Gastrocnemius medialis (tissue), 4 donors: ENCODE results near the gene FABP6. TPM values are rescaled to one million over a fixed set of nuclear protein-coding genes. Genes with fewer than 3 reads are reported as not detected.
A peak's percentile ranks its signal among the peaks of the same experiment; 100 is the strongest.

Source experiments
- ATAC-seq, 2 donors: fragments of 150-250 bp; one replicate each; pipeline ENCODE4 v1.9.1; 2016
- DNase-seq, 2 donors: peaks; one replicate each; pipeline ENCODE4 v3.0.0-alpha.2; 2019
- H3K27ac ChIP-seq, 4 donors: fragments of 200-600 bp; sonication (generic); 1 replicate in 1 of 4; 2 replicates in 3 of 4; pipeline ENCODE4 v1.5.1; 2016 to 2018; ENCODE audit warnings: mild to moderate bottlenecking in 2 of 4, moderate library complexity in 1 of 4
- H3K27me3 ChIP-seq, 3 donors: fragments of 200-600 bp; sonication (generic) in 2 of 3; 1 replicate in 1 of 3; 2 replicates in 2 of 3; pipeline versions ENCODE4 v1.5.1 to v1.6.0; 2016 to 2019; ENCODE audit warnings: mild to moderate bottlenecking in 1 of 3, moderate library complexity in 1 of 3
- H3K36me3 ChIP-seq, 2 donors: fragments of 200-600 bp; sonication (generic) in 1 of 2; one replicate each; pipeline ENCODE4 v1.5.1; 2017 to 2018
- H3K4me1 ChIP-seq, 2 donors: fragments of 200-600 bp; sonication (generic) in 1 of 2; one replicate each; pipeline ENCODE4 v1.5.1; 2016 to 2017; ENCODE audit warnings: mild to moderate bottlenecking in 2 of 2
- H3K4me3 ChIP-seq, 4 donors: fragments of 200-600 bp; sonication (generic) in 3 of 4; 1 replicate in 1 of 4; 2 replicates in 3 of 4; pipeline ENCODE4 v1.5.1; 2016 to 2019; ENCODE audit warnings: mild to moderate bottlenecking in 2 of 4
- H3K9me3 ChIP-seq, 3 donors: fragments of 200-600 bp; sonication (generic) in 2 of 3; 1 replicate in 1 of 3; 2 replicates in 2 of 3; pipeline ENCODE4 v1.5.1; 2016 to 2019
- POLR2A ChIP-seq, 2 donors: fragments of 450-650 bp; IDR thresholded peaks; one replicate each; pipeline ENCODE4 v1.6.1; 2017; ENCODE audit warnings: antibody characterized with exemption in 2 of 2, mild to moderate bottlenecking in 2 of 2, moderate library complexity in 2 of 2
- in situ Hi-C, 4 donors: fragments of 200-750 bp; cut with MboI; loops; one replicate each; pipeline versions ENCODE4 v1.15.0 to v1.8.0; 2017; ENCODE audit warnings: low sequenced_read_pairs in 4 of 4
- intact Hi-C: fragments of 100-400 bp; cut with DNase I; formaldehyde crosslinking; loops from one replicate; pipeline ENCODE4 v1.15.1; 2023; ENCODE audit warnings: low total_unique reads
- total RNA-seq, 4 donors: library from RNA; depleted of rRNA; stranded (reverse); fragments of >200 nt; gene quantifications; one replicate each; pipeline versions ENCODE4 v1.1.0 to v1.2.3, GENCODE V29; 2016
- TF ChIP-seq, protein P1 (sequence below), 5 experiments: fragments of 450-650 bp in 3 of 5; fragments of 200-600 bp in 2 of 5; sonication (generic) in 2 of 5; IDR thresholded peaks in 4 of 5; conservative IDR thresholded peaks in 1 of 5; 1 replicate in 4 of 5; 2 replicates in 1 of 5; pipeline ENCODE4 v1.5.1; 2016 to 2019; ENCODE audit warnings: antibody characterized with exemption in 5 of 5, mild to moderate bottlenecking in 3 of 5, moderate library complexity in 3 of 5

The FABP6 gene
- total RNA-seq, 4 donors from 2014 or later, result not detected

DNA sequence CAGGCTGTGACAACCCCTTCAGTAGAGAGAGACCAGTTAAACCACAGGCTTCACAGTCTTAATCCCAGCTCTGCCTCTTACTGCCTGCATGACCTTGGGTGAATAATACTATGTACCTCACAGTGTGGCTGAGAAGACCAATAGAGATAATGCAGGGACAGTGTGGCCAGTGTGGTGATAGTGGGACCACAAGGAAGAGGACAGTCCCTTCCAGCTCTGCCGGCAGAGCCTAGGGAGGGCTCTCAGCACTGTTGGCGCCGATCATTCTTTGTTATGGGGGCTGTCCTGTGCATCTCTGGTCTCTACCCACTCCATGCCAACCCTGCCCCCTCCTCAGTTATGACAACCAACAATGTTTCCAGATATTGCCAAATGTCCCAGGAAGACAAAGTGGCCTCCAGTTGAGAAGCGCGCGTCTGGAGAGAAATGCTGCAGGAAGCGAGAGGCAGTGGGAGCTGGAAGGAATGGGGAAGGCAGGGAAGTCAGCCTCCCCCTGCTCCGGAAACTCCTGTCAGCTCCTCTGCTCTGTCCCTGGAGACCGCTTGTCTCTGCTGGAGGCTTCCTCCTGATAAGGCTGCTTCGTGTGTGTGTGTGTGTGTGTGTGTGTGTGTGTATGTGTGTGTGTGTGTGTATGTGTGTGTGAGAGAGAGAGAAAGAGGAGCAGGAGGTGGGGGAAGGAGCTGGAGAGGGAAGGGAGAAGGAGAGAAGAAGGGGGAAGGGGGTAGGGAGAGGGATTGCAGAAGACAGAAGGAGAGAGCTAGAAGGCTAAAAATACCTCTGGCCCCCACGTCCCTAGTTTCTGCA lies 31.8 kb upstream of the FABP6 start:
- H3K4me1 ChIP-seq, result peaks cover 0 to 4% of the 10 kb centered on the region in 2 donors
- no peak for TF ChIP-seq POLR2A (IDR thresholded peaks at IDR 0.05)
- TF ChIP-seq, protein P1, sequence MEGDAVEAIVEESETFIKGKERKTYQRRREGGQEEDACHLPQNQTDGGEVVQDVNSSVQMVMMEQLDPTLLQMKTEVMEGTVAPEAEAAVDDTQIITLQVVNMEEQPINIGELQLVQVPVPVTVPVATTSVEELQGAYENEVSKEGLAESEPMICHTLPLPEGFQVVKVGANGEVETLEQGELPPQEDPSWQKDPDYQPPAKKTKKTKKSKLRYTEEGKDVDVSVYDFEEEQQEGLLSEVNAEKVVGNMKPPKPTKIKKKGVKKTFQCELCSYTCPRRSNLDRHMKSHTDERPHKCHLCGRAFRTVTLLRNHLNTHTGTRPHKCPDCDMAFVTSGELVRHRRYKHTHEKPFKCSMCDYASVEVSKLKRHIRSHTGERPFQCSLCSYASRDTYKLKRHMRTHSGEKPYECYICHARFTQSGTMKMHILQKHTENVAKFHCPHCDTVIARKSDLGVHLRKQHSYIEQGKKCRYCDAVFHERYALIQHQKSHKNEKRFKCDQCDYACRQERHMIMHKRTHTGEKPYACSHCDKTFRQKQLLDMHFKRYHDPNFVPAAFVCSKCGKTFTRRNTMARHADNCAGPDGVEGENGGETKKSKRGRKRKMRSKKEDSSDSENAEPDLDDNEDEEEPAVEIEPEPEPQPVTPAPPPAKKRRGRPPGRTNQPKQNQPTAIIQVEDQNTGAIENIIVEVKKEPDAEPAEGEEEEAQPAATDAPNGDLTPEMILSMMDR (IDR thresholded peaks at IDR 0.05 in 4 of 5, conservative IDR thresholded peaks at IDR 0.05 in 1 of 5), result no peak
- ATAC-seq (no peak), DNase-seq (no peak)
- in situ Hi-C loops (no loop called here), intact Hi-C loops (loop anchor here (2.0 kb wide), 1 partner anchor 195 kb away; no protein-coding TSS in a partner anchor)
- H3K27ac ChIP-seq, result no peak overlapping the region
- H3K9me3 ChIP-seq, result no peaks in the 10 kb centered on the region
- no peaks in the 10 kb centered on the region for H3K36me3 ChIP-seq
- H3K4me3 ChIP-seq, result no peak overlapping the region
- H3K27me3 ChIP-seq, result no peaks in the 10 kb centered on the region

DNA sequence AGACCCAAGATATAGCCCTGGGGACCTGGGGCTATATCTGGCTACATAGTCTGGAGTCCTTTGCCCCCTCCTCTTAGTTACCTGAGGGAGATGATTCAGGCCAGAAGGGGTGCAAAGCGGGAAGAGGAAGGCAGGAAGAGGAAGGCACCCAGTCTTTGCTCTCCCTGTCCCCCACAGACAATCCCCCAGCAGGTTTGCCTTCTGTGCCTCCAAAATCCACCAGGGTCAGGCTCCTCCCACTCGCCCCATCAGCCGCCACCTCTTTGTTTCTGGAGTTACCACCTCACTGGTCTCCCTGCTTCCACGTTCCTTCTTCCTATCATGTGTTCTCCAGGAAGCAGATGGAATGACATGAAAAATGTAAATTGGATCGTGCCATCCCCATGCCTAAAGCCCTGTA lies 31.2 kb upstream of the FABP6 start:
- intact Hi-C loops, result loop anchor here (2.0 kb wide), 1 partner anchor 195 kb away; no protein-coding TSS in a partner anchor
- Histone ChIP-seq H3K27me3 (no peaks in the 10 kb centered on the region), H3K27ac (no peak overlapping the region), H3K4me1 (peaks cover 0 to 4% of the 10 kb centered on the region in 2 donors), H3K9me3 (no peaks in the 10 kb centered on the region), H3K4me3 (no peak overlapping the region), H3K36me3 (no peaks in the 10 kb centered on the region)
- in situ Hi-C loops, result no loop called here
- no peak for TF ChIP-seq POLR2A (IDR thresholded peaks at IDR 0.05)
- TF ChIP-seq, protein P1 (IDR thresholded peaks at IDR 0.05 in 4 of 5, conservative IDR thresholded peaks at IDR 0.05 in 1 of 5), result no peak
- DNase-seq (no peak), ATAC-seq (no peak)

DNA sequence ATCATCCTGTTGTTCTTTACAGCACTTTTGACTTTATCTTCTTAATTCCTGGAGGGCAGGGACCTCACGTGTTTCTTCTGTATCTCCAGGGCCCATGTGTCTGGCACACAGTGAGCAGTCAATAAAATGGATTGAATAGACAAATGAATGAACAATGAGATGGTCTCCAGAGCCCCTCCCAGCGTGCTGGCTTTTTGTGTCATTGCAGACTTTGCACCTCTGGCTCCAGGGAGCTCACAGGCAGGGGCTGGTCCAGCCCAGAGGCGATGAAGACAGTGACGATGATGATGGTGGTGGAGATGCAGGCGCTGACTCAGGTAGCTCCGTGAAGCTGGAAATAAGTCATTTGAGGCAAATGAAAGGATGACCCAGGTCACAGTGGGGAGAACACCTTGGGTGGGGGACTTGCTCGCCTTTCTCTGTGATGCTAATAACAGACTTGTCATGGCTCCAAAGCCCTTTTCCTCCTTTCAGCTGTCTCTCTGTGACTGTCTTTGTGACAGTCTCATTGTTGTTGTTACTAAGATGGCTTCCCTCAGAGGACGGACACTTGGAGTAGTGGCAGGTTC lies 30.4 kb upstream of the FABP6 start:
- TF ChIP-seq, protein P1 (IDR thresholded peaks at IDR 0.05 in 4 of 5, conservative IDR thresholded peaks at IDR 0.05 in 1 of 5), result no peak
- TF ChIP-seq POLR2A (IDR thresholded peaks at IDR 0.05), result no peak
- peak in 1 of 2 donors; percentile 13 for ATAC-seq

DNA sequence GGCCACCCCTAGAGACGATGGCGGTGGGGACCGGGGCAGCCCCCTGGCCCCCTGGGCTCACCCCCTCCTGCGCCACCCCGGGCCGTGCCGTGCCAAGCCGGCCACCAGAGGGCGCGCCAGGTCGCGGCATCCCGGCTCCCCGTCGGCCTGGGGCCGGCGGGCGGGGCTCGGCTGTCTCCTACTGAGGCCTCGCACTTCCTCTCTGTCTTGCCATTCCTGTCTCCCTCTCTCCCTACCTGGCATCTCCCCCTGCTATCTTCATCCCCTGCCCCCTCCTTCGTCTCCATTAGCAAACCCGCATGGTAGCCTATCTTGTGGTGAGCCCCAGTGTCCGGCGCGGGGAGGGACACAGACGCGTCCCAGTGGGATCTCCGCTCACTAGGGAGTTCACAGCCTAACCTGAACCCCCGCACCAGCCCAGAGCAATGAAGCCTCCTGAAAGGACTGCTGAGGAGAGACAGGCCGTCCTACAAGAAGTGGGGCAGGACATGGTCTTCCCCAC lies 29.8 kb upstream of the FABP6 start:
- TF ChIP-seq, protein P1 (IDR thresholded peaks at IDR 0.05 in 4 of 5, conservative IDR thresholded peaks at IDR 0.05 in 1 of 5), result peak; percentile 72 to 94 (median 88)
- no peak for TF ChIP-seq POLR2A (IDR thresholded peaks at IDR 0.05)
- H3K4me3 ChIP-seq, result peak overlapping the region; percentile 39 to 61 (median 55)
- ATAC-seq (peak; percentile 83 to 84), DNase-seq (peak; percentile 21 to 30)
- H3K27me3 ChIP-seq, result no peaks in the 10 kb centered on the region
- in situ Hi-C loops, result no loop called here
- intact Hi-C loops, result loop anchor here (1.0 to 2.0 kb wide), 2 partner anchors 146 to 193 kb away; no protein-coding TSS in a partner anchor
- peaks cover 0 to 4% of the 10 kb centered on the region in 2 donors for H3K4me1 ChIP-seq
- H3K36me3 ChIP-seq, result no peaks in the 10 kb centered on the region
- no peak overlapping the region for H3K27ac ChIP-seq
- no peaks in the 10 kb centered on the region for H3K9me3 ChIP-seq

More for the DNA sequence above, 30.4 kb upstream of the FABP6 start:
- Histone ChIP-seq H3K27me3 (no peaks in the 10 kb centered on the region), H3K9me3 (no peaks in the 10 kb centered on the region), H3K4me1 (peaks cover 0 to 4% of the 10 kb centered on the region in 2 donors), H3K4me3 (peak overlapping the region; percentile 39 to 61 (median 55)), H3K36me3 (no peaks in the 10 kb centered on the region), H3K27ac (no peak overlapping the region)
- intact Hi-C loops, result loop anchor here (1.0 to 2.0 kb wide), 2 partner anchors 146 to 194 kb away; no protein-coding TSS in a partner anchor
- in situ Hi-C loops, result no loop called here
- DNase-seq, result no peak
